Renal cortical epithelial cell (primary cell): ENCODE data around the gene MDM2. TPM values are rescaled to one million over a fixed set of nuclear protein-coding genes. Genes with fewer than 3 reads are reported as not detected.
A peak's percentile ranks its signal among the peaks of the same experiment; 100 is the strongest.
"Not testable (repeated sequence)": the region's sequence is repeated elsewhere in the genome, so short reads cannot be mapped to it uniquely, and the experiment has no call there.

Experiments
- DNase-seq: peaks from one replicate; pipeline ENCODE4 v3.0.0-alpha.2; 2011; ENCODE audit warnings: low read depth
- total RNA-seq: library from RNA; depleted of rRNA; stranded (reverse); fragments of >200 nt; gene quantifications from 2 replicates; pipeline ENCODE4 v1.2.3, GENCODE V29; 2014

MDM2 gene
- total RNA-seq, 1 donor from 2014 or later: 400 TPM

GRCh38 chr12:68785823-68786222 is 22.2 kb upstream of the MDM2 start:
- no peak for DNase-seq

GRCh38 chr12:68786929-68787328 is 21.0 kb upstream of the MDM2 start:
- DNase-seq: no peak

GRCh38 chr12:68788554-68789143 is 19.3 kb upstream of the MDM2 start:
- DNase-seq: no peak

- DNase-seq: peak; percentile 55
Measured at GRCh38 chr12:68789144-68789878, 18.7 kb upstream of the MDM2 start.

GRCh38 chr12:68790081-68790951 is 17.7 kb upstream of the MDM2 start:
- no peak for DNase-seq

GRCh38 chr12:68790952-68791234 is 17.1 kb upstream of the MDM2 start:
- DNase-seq: no peak

GRCh38 chr12:68791897-68792481 is 16.0 kb upstream of the MDM2 start:
- no peak for DNase-seq

GRCh38 chr12:68792952-68793351 is 15.0 kb upstream of the MDM2 start:
- DNase-seq: peak; percentile 67

- DNase-seq: no peak
Measured at GRCh38 chr12:68793436-68793835, 14.5 kb upstream of the MDM2 start.

- no peak for DNase-seq
Measured at GRCh38 chr12:68793975-68794652, 13.9 kb upstream of the MDM2 start.

GRCh38 chr12:68794653-68795251 is 13.2 kb upstream of the MDM2 start:
- DNase-seq: peak; percentile 53

- DNase-seq: no peak
Measured at GRCh38 chr12:68796399-68796798, 11.6 kb upstream of the MDM2 start.

GRCh38 chr12:68798882-68799234 is 9.1 kb upstream of the MDM2 start:
- DNase-seq: no peak

GRCh38 chr12:68800294-68800693 is 7.7 kb upstream of the MDM2 start:
- no peak for DNase-seq

GRCh38 chr12:68801124-68801523 is 6.9 kb upstream of the MDM2 start:
- DNase-seq: not testable (repeated sequence)

- not testable (repeated sequence) for DNase-seq
Measured at GRCh38 chr12:68802372-68802745, 5.6 kb upstream of the MDM2 start.

GRCh38 chr12:68802911-68803651 is 4.9 kb upstream of the MDM2 start:
- DNase-seq: not testable (repeated sequence)

GRCh38 chr12:68803948-68804656 is 3.9 kb upstream of the MDM2 start:
- DNase-seq: no peak

- DNase-seq: no peak
Measured at GRCh38 chr12:68804657-68805591, 3.1 kb upstream of the MDM2 start.
